Retina (tissue), 1 donor: ENCODE measurements around the gene PWWP2B.

Experiments used
- DNase-seq: peaks from one replicate; pipeline ENCODE4 v3.0.0-alpha.2; 2016

Gene PWWP2B

GRCh38 chr10:132394936-132395703 is 1.9 kb upstream of the PWWP2B start:
- DNase-seq, result no peak

DNA sequence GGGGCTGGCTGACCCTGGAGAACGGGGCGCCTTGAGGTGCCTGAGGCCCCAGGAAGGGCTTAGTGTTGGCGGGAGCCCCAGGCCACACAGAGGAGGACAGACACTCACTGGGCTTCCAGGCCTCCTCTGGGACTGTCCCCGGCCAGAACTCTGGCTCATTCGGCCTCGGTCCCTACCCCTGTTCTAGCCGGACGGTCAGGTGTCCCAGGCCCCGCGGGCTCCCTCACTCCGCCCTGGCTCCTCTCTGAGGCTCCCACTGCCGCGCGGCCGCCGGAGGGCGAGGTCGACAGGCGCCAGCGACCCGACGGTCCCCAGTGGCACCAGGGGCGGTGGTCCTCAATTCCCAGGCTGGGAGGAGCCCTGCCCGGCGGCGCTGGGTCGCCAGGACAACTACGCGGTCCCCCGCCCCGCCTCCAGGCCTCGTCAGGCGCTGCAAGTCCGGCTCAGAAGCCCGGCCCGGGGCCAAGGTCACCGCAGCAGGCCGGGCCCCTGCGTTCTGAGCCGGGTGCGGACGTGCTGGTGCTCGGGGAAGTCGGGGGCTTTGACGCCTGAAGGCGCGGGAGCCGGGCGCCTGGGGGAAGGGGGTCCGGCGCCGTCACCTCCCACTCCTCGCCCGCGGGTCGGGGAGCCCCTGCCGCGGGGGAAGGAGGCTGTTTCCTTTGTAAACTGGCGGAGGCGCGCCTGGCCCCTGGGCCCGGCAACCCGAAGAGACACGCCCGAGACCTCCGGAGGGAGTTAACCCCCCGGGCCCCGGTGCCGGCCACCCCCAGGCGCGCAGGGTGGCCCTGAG is 1.1 kb upstream of the PWWP2B start:
- DNase-seq, result peak; percentile 85

- DNase-seq, result no peak
These were observed 435 bp upstream of the PWWP2B start for GRCh38 chr10:132396494-132397035.

- DNase-seq, result peak; percentile 79
These were observed 918 bp downstream of the PWWP2B start for GRCh38 chr10:132397671-132398565.

- DNase-seq, result no peak
These were observed 1.6 kb downstream of the PWWP2B start for GRCh38 chr10:132398566-132398991.

- DNase-seq, result no peak
These were observed 2.4 kb downstream of the PWWP2B start for GRCh38 chr10:132399117-132400035.

DNA sequence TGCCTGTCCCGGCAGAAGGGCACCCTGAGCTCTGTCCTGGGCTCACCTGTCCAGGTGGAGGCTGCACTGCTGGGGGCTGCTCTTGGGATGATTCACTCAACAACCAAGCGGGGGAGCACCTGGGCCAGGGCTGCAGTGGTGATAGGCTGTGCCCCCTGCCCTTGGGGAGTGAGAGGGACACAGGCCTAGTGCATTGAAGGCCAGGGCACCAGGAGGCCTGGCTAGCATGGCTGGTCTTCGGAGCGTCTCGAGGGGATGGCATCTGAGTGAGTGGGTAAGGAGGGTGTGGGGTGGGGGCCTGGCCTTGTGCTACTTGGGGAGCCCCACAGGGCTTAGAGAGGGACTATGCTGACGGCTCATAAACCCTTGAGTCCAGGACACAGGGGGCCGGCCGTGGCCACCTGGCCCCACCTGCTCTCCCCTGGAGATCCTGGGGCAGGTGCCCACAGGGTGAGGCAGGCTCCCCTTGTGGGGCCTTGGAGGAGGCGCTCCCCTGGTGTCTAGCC is 3.1 kb downstream of the PWWP2B start:
- DNase-seq, result no peak

DNA sequence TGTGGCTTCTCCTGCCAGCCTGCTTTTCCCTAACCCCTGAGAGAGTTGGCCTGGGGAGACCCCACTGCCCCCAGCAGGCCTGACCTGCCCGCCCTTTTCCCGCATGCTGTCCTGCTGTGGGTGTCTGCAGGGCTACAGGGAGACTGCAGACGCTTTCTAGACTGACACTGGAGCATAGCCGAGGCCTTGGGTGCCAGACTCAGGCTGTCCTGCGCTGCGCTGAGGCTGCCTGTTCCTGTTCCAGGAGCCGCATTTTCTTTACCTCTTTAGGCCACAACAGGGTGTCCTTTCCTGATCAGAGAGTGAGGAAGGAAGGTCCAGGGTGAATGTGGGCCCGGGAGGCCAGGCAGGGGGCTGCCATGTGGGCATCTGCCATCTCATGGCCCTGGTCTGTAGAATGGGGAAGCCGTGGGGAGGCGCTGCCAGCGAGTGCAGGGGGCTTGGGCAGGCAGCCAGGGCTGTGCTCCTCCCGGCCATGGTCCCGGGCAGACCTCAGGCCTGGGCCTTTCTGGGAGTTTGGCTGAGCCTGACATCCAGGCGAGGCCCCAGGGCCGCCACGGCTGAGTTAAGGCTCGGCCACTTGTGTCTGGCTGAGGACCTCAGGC is 3.6 kb downstream of the PWWP2B start:
- no peak for DNase-seq

GRCh38 chr10:132401401-132402118 is 4.6 kb downstream of the PWWP2B start:
- no peak for DNase-seq

DNA sequence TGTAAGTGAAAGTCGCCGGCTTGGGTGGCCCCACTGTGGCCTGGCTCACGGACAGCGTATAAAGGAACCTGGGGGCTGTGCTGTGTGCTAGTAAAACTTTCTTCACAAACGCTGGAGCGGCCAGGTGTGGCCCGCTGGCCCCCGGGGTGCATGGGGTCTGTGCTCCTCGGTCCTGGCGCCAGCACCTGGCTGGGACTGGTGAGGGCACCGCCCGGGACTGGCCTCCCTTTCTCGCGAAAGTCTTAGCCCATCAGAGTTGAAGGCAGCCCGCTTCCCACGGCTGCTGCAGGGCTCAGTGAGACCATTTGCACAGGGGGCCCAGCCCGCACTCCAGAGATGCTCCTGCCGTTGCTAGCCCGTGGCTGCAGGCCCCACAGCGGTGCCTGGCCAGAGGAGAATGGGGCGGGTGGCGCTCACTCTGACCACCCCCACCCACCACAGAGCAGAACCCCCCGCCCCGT is 5.8 kb downstream of the PWWP2B start:
- DNase-seq, result no peak

GRCh38 chr10:132403511-132404168 is 6.6 kb downstream of the PWWP2B start:
- DNase-seq, result no peak

DNA sequence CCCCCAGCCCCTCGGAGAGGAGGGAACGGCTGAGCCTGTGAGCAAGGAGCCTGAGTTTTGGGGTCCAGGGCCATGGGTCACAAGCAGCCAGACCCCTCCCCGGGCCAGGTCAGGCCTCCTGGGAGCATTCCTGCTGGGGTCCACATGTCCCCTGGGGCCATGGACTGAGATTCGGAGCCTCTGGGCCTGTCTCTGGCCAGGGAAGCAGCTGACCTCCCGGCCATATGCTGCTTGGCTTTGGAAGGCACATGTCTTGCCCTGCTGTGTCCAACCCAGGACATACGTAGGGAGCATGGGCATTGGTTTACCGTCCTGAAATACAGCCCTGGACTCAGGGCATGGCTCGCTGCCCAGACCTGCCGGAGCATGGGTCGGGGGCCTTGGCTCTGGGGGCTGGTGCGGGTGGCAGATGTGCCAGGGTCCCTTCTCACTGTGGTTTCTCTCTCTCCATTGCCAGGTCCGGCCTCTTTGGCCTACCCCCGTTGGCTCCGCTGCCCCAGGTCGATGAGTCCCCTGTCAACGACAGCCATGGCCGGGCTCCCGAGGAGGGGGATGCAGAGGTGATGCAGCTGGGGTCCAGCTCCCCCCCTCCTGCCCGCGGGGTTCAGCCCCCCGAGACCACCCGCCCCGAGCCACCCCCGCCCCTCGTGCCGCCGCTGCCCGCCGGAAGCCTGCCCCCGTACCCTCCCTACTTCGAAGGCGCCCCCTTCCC is 7.3 kb downstream of the PWWP2B start:
- no peak for DNase-seq

GRCh38 chr10:132404911-132405462 is 8.0 kb downstream of the PWWP2B start:
- no peak for DNase-seq

- no peak for DNase-seq
These were observed 8.5 kb downstream of the PWWP2B start for GRCh38 chr10:132405463-132405991.

DNA sequence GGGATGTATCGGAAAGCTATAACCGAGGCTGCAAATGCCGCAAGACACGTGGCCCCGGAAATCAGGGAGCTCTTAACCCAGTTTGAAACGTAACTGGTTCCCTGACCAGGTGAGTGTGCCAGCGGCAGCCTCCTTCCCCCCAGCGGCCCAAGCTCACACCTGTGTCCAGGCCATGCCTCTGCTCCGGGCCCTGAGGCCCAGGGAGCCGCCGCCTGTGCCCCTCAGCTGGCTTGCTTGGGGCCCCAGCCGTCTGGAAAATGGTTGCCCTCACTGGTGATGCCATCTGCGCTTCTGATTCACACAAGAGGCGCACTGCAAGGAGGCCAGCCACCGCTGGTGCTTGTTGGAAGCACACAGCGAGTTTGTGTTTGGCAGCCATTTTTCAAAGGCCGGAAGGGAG is 9.2 kb downstream of the PWWP2B start:
- DNase-seq, result no peak

DNA sequence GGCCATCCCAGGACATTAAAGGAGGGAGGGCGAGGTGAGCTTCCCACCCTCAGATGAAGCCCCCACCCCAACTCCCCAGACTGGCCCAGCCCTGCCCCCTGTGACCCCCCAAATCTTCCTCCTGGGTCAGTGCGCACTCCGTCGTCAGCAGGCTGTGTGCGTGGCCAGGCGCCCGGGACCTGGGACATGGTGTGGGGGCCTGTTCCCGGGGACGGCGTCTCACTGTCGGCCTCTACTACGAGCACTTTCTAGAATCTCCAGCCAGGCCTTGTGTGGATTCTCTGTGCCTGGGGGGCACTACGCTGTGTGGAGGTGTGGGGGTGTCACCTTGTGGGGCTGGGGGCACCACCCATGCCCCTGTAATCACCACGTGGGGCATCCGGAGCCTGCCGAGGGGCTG is 9.8 kb downstream of the PWWP2B start:
- DNase-seq, result no peak

GRCh38 chr10:132407243-132407746 is 10.3 kb downstream of the PWWP2B start:
- no peak for DNase-seq

DNA sequence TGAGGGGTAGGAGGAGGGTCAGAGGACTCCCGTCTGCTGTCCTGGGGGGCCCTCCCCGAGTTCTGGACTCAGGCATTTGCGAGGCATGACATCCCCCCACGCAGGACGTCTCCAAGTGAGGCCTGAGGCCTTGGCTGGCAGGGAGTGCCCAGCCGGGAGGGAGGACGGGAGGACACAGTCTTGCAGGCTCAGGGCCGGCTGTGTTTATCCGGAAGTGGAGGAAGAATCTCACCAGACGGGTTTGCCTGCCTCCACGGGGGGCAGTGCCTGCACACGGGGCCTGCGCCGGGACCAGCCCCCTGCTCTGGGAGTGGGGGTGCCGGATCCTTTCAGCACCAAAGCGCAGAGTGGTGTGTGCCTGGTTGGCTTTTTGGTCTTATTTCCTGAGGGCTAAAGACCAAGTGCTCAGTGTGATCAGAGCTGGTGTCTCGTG is 10.9 kb downstream of the PWWP2B start:
- DNase-seq, result no peak
